Measurements from ENCODE around the gene ABCC4.

DNA sequence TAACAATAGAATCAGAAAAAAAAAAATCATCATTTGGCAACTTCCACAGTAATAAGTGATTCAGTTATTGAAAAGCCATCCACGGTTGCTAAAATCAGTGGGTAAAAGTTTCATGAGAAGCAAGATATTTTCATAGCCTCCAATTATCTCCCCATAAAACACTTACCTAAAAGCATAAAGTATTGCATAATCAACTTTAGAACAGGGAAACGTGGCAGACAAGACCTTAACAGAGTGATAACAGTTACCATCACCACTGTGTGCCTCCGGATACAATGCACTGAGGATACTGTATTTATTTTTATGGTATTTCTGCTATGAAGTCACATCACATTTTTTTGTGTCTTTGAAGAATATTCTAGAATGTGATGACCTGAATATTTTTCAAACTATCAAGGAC is 37.0 kb downstream of the ABCC4 start:
- TF ChIP-seq, protein P1, sequence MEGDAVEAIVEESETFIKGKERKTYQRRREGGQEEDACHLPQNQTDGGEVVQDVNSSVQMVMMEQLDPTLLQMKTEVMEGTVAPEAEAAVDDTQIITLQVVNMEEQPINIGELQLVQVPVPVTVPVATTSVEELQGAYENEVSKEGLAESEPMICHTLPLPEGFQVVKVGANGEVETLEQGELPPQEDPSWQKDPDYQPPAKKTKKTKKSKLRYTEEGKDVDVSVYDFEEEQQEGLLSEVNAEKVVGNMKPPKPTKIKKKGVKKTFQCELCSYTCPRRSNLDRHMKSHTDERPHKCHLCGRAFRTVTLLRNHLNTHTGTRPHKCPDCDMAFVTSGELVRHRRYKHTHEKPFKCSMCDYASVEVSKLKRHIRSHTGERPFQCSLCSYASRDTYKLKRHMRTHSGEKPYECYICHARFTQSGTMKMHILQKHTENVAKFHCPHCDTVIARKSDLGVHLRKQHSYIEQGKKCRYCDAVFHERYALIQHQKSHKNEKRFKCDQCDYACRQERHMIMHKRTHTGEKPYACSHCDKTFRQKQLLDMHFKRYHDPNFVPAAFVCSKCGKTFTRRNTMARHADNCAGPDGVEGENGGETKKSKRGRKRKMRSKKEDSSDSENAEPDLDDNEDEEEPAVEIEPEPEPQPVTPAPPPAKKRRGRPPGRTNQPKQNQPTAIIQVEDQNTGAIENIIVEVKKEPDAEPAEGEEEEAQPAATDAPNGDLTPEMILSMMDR (IDR thresholded peaks at IDR 0.05), result no peak
- TF ChIP-seq POLR2A (IDR thresholded peaks at IDR 0.05), result no peak
